ENCODE results near the gene KCNH1. TPM values are rescaled to one million over a fixed set of nuclear protein-coding genes. Genes with fewer than 3 reads are reported as not detected.

The KCNH1 gene
- polyA plus RNA-seq, 1 donor from 2014 or later = 3.9 TPM

DNA sequence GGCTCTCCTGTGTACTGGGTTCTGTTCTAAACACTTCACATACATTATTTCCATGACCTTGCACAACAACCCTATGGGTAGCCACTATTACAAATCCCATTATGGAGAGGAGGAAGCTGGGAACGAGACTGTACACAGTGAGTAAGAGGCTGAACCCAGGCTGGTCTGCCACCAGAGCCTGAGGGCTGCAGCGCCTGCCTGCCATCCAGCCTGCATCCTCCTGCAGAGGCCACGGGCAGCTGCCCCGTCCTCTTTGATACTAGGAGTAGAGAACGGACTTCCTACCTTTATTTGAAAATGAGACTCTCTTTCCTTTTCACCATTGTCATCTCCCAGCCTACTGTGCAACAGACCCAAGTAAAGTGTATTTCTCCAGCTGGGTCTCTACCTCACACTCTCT, 435.3 kb downstream of the KCNH1 start:
- H3K9ac ChIP-seq (ENCODE audit: low read length) = no peak overlapping the region
- no peaks in the 10 kb centered on the region for H3F3A ChIP-seq (ENCODE audit: insufficient read depth, low read length, poor library complexity, severe bottlenecking)
- H3K9me2 ChIP-seq (ENCODE audit: insufficient read depth, low read length) = no peaks in the 10 kb centered on the region
- TF ChIP-seq SMC3 (conservative IDR thresholded peaks at IDR 0.05; ENCODE audit: poor library complexity) (no peak), RAD21 (conservative IDR thresholded peaks at IDR 0.05) (no peak), TAF1 (IDR thresholded peaks at IDR 0.05; ENCODE audit: low read depth) (no peak), EP300 (conservative IDR thresholded peaks at IDR 0.05; ENCODE audit: poor library complexity, severe bottlenecking) (no peak), EZH2 (IDR thresholded peaks at IDR 0.05; ENCODE audit: borderline replicate concordance, insufficient read depth, low read length, poor library complexity, severe bottlenecking) (no peak), MXI1 (conservative IDR thresholded peaks at IDR 0.05; ENCODE audit: poor library complexity, severe bottlenecking) (no peak), POLR2AphosphoS5 (IDR thresholded peaks at IDR 0.05) (no peak)
- TF ChIP-seq, protein P1, sequence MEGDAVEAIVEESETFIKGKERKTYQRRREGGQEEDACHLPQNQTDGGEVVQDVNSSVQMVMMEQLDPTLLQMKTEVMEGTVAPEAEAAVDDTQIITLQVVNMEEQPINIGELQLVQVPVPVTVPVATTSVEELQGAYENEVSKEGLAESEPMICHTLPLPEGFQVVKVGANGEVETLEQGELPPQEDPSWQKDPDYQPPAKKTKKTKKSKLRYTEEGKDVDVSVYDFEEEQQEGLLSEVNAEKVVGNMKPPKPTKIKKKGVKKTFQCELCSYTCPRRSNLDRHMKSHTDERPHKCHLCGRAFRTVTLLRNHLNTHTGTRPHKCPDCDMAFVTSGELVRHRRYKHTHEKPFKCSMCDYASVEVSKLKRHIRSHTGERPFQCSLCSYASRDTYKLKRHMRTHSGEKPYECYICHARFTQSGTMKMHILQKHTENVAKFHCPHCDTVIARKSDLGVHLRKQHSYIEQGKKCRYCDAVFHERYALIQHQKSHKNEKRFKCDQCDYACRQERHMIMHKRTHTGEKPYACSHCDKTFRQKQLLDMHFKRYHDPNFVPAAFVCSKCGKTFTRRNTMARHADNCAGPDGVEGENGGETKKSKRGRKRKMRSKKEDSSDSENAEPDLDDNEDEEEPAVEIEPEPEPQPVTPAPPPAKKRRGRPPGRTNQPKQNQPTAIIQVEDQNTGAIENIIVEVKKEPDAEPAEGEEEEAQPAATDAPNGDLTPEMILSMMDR (IDR thresholded peaks at IDR 0.05; ENCODE audit: poor library complexity, severe bottlenecking) = no peak
- TF ChIP-seq, protein P2, sequence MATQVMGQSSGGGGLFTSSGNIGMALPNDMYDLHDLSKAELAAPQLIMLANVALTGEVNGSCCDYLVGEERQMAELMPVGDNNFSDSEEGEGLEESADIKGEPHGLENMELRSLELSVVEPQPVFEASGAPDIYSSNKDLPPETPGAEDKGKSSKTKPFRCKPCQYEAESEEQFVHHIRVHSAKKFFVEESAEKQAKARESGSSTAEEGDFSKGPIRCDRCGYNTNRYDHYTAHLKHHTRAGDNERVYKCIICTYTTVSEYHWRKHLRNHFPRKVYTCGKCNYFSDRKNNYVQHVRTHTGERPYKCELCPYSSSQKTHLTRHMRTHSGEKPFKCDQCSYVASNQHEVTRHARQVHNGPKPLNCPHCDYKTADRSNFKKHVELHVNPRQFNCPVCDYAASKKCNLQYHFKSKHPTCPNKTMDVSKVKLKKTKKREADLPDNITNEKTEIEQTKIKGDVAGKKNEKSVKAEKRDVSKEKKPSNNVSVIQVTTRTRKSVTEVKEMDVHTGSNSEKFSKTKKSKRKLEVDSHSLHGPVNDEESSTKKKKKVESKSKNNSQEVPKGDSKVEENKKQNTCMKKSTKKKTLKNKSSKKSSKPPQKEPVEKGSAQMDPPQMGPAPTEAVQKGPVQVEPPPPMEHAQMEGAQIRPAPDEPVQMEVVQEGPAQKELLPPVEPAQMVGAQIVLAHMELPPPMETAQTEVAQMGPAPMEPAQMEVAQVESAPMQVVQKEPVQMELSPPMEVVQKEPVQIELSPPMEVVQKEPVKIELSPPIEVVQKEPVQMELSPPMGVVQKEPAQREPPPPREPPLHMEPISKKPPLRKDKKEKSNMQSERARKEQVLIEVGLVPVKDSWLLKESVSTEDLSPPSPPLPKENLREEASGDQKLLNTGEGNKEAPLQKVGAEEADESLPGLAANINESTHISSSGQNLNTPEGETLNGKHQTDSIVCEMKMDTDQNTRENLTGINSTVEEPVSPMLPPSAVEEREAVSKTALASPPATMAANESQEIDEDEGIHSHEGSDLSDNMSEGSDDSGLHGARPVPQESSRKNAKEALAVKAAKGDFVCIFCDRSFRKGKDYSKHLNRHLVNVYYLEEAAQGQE (IDR thresholded peaks at IDR 0.05; ENCODE audit: borderline replicate concordance) = no peak
- H4K20me1 ChIP-seq (ENCODE audit: insufficient read depth) = no peaks in the 10 kb centered on the region
- H2AFZ ChIP-seq (ENCODE audit: low read depth, low read length) = no peak overlapping the region
- no peaks in the 10 kb centered on the region for H3K79me2 ChIP-seq (replicated peaks; ENCODE audit: insufficient read depth, low read length)
- no peak overlapping the region for H3K4me2 ChIP-seq (ENCODE audit: low read length)
- H3K4me3 ChIP-seq (ENCODE audit: low read length) = no peak overlapping the region
- no peaks in the 10 kb centered on the region for H3K27me3 ChIP-seq (ENCODE audit: insufficient read depth, low read depth, low read length)
- H3K9me3 ChIP-seq (ENCODE audit: low read length) = no peaks in the 10 kb centered on the region
- no peak overlapping the region for H3K27ac ChIP-seq (ENCODE audit: low read length)
- no peaks in the 10 kb centered on the region for H3K36me3 ChIP-seq (ENCODE audit: insufficient read depth, low read length)

DNA sequence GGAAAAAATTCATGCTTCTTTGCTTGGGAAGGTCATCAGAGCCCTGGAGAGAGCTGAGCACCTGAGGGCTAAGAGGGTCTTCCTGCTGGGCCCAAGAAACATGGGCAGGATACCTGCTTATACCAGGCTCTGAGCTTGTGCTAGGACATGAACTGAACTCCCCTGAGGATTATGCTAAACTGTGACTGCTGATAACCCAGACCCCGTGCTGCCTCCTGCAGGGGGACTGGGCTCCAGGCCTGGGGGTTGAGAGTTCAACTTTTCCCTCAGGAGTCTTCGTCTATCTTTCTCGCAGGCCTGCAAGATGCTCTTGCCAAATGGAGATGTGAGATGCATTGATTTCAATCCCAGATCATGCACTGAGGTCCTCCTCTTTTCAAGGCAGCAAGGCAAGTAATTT, 436.8 kb downstream of the KCNH1 start:
- Histone ChIP-seq H2AFZ (ENCODE audit: low read depth, low read length) (no peak overlapping the region), H3K9me2 (ENCODE audit: insufficient read depth, low read length) (no peaks in the 10 kb centered on the region), H3K79me2 (replicated peaks; ENCODE audit: insufficient read depth, low read length) (no peaks in the 10 kb centered on the region), H3F3A (ENCODE audit: insufficient read depth, low read length, poor library complexity, severe bottlenecking) (no peaks in the 10 kb centered on the region), H3K9ac (ENCODE audit: low read length) (no peak overlapping the region), H3K27me3 (ENCODE audit: insufficient read depth, low read depth, low read length) (no peaks in the 10 kb centered on the region), H3K36me3 (ENCODE audit: insufficient read depth, low read length) (no peaks in the 10 kb centered on the region), H3K27ac (ENCODE audit: low read length) (no peak overlapping the region), H3K9me3 (ENCODE audit: low read length) (no peaks in the 10 kb centered on the region), H3K4me2 (ENCODE audit: low read length) (no peak overlapping the region), H4K20me1 (ENCODE audit: insufficient read depth) (no peaks in the 10 kb centered on the region), H3K4me3 (ENCODE audit: low read length) (no peak overlapping the region)
- TF ChIP-seq POLR2AphosphoS5 (IDR thresholded peaks at IDR 0.05) = no peak
- no peak for TF ChIP-seq MXI1 (conservative IDR thresholded peaks at IDR 0.05; ENCODE audit: poor library complexity, severe bottlenecking)
- TF ChIP-seq, protein P1 (IDR thresholded peaks at IDR 0.05; ENCODE audit: poor library complexity, severe bottlenecking) = no peak
- no peak for TF ChIP-seq EP300 (conservative IDR thresholded peaks at IDR 0.05; ENCODE audit: poor library complexity, severe bottlenecking)
- TF ChIP-seq, protein P2 (IDR thresholded peaks at IDR 0.05; ENCODE audit: borderline replicate concordance) = no peak
- TF ChIP-seq TAF1 (IDR thresholded peaks at IDR 0.05; ENCODE audit: low read depth) = no peak
- no peak for TF ChIP-seq EZH2 (IDR thresholded peaks at IDR 0.05; ENCODE audit: borderline replicate concordance, insufficient read depth, low read length, poor library complexity, severe bottlenecking)
- TF ChIP-seq SMC3 (conservative IDR thresholded peaks at IDR 0.05; ENCODE audit: poor library complexity) = no peak
- no peak for TF ChIP-seq RAD21 (conservative IDR thresholded peaks at IDR 0.05)

Measured in neural cell (in vitro differentiated cells).